KG1 (cell line): Measurements from ENCODE around the gene GABRD.

ENCODE experiments used
- DNase-seq: peaks from one replicate; lab custom pipeline; 2025; lab: John Stamatoyannopoulos, UW

The GABRD gene

DNA sequence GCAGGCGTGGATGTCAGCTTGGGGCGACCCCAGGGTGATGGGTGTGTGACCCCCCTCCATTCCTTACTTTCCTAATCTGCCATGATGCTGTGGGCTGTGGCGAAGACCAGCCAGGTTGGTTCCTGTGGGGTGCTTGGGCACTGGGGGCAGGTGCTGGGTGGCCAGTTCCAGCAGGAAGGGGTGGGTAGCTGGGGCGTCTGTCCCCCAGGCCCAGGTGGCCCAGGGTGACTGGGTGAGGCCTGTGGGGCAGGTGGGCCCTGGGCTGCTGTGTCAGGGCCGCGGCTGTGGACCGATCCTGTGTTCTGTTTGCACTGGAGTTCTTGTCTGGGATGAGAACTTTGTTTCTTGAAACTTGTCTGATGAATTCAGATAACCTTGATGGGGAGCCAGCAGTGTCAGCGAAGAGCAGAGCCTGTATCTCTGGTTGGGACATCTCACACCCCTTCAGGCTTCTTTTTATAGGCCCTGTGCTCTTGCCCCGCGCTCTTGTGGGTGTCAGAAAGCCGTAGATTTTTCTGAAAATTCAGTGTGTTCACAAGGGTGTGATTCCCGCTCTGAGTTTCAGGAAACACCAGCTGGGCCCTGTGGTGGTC is 34.7 kb downstream of the GABRD start:
- DNase-seq: no peak

DNA sequence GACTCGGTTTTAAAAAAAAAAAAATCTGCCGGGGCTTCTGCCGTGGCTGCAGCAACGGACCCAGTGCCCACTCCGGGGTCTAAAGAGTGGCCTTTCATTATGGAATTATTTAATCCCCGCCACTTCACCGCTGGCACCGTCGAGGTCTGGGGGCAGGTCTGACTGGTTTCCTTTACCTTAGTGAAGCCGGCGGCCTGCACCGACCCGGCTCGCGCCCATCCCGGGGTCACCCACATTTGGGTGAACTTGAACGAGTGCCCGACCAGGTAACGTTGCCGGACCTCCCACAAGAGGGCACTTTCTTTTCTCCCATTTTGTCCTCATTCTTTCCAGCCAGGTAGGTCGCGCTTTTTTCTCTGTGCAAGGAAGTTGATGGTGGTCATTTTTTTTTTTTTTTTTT is 35.4 kb downstream of the GABRD start:
- no peak for DNase-seq

DNA sequence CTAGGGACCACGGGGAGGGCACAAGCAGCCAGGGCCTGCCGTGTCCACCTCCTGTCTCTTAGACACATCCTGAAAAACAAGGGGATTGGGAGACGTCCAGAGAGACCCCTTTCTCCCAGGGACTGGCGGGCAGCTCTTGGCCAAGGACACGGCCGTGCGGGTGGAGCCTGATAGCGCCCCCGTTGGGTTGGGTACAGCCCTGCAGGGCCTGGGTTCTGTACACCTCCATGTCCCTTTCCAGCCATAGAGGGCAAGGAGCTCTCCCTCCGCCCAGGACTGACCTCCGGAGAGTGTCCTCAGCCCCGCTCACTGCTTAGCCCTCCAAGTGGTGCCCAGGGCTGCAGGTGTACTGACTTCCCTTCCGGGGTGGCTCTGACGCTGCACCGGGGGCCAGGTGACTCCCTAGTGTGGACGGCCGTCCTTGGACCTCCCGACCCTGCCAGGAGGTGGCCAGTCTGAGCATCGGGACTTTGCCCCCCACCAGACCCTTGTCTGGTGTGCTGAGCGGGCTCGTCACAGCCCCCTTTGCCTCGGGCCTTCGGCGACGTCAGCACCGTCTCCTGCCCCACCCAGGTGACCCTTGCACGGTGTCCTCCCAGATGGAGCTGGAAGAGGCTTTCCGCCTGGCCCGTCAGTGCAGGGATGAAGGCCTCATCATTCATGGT is 36.9 kb downstream of the GABRD start:
- DNase-seq: no peak

DNA sequence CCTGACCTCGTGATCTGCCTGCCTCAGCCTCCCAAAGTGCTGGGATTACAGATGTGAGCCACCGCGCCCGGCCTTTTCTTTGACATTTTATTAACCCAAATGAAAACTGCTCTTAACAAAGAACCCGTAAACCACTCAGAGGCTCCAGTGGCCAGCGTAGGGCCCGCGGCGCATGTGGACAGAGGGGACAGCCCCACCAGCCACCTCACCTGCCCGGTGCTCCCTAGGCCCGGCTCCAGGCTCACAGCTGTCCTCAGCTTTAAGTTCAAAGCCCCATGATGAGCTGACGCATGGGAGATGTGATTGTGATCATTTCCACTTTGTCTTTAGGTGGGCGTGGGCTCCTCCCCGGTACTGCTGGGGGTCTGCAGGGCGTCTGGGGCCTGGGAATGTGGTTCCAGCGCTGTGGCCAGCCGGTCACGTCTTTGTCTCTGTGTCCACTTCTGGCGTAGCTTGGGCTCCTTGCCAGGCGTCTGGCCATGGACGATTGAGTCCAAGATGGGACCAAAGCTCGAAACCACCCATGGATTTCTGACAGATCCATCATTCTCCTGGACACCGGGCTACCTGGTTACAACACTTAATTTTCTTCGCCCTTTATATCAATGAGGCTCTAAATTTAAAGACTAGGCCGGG is 37.9 kb downstream of the GABRD start:
- no peak for DNase-seq

DNA sequence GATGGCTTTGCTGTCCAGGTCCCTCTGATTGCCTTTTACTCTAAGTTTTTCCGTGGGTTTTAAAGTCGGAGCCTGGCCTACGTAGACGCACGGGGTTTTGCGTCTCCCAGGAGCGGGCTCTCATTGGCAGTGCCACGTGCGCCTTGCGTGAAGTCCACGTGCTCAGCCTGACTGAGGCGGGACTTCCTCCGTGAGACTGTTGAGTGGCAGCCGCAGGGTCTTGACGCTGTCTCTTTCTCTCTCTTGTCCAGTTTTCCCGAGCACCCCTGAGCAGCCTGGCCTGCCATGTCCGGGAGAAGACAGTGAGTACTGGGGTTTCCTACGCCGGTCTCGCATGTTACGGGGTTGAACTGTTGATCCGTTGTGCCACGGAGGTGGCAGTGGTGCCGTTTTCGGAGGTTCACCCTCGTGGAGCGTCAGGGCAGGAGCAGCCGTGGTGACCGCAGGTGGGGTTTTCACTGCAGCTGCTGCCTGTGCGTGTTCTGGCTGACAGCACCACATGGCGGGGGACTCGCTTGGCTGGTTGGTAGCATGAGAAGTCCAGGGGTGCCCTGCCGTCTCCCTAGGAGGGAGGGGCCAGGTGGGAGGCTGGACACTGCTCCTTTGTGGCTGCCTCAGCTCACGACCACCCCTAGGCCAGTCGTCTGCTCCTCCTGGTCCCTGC is 40.3 kb downstream of the GABRD start:
- DNase-seq: no peak

DNA sequence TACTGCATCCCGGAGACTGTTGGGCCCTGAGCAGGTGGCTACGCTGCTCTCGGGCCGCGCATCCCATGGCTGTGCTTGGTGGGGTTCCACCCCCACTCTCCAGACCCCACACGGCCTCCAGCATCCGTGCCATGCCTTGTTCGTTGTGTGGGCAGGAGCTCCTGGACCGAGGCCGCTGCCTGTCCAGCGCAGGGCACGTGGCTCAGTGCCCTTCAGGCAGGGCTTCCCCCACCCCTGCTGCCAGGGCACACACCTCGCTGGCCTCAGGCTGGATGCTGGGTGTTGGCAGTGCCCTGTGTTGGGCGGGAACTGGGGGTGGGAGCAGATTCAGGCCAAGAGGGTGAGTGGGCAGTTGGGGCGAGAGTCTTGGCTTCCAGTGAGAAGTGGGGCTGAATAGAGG is 40.9 kb downstream of the GABRD start:
- no peak for DNase-seq

DNA sequence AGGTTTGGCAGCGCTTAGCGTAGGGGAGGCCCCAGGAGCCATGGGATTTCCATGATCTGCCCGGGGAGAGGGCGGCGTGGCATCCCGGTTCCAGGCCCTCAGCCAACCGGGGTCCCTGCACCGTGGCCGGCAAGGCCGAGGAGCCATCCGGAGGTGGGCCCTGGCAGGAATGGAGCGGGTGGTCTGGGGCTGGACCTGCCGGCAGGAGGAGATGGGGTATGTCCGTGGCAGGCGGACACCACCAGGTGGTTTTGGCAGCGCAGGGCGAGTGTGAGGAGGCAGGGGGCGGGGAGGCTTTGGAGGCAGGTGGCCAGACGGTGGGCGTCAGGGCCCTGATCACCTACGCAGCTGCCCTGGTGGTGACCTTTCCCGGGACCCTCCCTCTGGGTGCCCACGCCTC is 41.4 kb downstream of the GABRD start:
- no peak for DNase-seq

DNA sequence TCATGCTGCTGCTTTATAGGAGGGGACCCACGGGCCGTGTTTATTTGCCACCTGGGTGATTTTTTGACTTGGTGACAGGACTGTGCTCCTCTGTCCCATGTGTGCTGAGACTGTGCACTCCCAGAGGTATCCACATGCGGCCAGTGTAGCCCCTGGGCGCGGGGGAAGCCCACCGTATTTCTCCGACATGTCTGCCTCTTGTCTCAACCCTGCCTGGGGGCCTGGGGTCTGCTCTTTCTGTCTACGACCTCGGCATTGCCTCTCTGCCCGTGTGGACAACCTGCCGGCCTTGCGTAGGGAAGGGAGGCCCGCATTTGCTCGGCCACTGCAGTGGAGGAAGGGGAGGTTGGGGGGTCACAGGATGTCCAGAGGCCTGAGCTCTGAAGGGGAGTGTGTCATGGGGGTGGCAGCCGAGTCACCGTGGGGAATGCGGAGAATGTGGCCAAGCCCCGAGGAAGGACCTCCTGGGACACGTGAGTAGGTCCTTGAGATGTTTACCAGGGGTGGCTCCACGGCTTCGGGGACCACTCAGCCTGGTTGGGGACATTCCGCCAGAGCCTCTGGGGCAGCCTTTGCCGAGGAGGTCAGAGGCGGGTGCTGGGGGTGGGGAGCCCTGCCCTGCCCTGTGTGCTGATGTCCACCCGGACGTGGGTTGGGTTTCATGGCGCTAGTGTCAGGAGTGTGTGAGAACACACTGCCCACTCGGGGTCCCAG is 42.1 kb downstream of the GABRD start:
- no peak for DNase-seq

DNA sequence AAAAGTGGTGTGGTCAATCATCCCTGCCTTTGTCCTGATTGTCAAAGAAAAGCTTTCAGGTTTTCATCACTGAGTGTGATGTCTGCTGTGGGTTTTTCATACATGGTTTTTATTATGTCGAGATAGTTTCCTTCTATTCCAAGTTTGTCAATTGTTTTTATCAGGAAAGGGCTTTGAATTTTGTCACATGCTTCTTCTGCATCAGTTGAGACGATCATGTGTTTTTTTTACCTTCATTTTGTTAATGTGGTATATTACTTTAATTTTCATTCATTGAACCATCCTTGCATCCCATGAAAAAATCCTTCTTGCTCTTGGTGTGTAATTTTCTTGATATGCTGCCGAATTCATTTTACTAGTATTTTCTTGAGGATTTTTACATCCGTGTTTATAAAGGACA is 46.6 kb downstream of the GABRD start:
- DNase-seq: no peak

DNA sequence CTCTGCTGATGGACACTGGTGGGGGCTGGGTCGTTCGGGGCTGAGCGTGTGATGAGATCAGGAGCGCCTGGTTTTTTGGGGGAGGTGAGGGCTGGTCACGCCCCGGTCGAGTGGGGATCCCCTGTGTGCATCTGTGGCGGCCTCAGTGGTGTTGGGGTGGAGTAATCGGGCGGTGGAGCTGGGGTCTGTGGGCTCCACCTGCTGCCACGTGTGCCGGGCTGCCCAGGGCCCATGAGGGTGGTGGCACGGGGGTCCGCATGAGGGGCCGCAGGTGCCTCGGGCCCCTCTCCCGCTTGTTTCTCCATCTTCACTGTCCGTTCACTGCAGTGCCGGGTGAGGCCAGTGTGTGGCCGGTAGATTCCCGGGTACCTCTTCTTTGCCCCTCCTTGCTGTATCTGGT is 48.2 kb downstream of the GABRD start:
- DNase-seq: no peak

DNA sequence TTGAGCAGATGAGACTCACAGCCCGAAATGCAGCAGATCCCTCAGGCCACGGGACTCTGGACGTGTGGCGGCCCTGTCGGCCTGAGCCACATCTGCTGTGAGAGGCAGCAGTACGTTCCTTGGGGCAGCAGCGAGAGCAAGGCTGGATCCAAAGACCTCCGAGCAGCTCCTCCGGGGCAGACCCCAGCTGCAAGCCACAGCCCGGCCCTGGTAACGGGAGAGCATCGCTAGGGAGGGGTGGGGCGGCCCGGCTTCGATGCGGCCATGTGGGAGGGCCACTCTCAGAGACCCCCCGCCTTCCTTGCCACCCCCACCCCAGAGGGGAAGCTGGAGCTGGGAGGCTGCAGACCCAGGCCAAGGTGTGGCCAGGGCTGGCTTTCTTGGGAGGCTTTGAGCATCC is 48.8 kb downstream of the GABRD start:
- no peak for DNase-seq

DNA sequence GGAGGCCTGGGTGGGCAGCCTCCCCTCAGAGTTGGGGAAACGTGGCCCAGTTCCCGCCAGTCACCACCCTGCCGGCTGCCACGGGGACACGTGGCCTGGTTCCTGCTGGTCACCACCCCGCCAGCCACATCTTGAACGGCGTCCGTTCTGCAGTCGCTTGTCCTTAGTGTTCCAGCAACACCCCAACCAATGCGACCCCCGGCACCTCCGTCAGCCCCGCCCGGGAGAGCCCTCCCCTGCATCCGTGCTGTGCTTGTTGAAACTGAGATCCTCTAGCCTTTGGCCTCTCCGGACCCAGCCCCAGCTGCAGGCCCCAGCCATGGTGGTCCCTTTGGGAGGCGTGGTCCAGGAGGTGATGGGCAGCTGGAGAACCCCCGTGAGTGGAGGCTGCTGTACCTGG is 49.8 kb downstream of the GABRD start:
- DNase-seq: no peak

DNA sequence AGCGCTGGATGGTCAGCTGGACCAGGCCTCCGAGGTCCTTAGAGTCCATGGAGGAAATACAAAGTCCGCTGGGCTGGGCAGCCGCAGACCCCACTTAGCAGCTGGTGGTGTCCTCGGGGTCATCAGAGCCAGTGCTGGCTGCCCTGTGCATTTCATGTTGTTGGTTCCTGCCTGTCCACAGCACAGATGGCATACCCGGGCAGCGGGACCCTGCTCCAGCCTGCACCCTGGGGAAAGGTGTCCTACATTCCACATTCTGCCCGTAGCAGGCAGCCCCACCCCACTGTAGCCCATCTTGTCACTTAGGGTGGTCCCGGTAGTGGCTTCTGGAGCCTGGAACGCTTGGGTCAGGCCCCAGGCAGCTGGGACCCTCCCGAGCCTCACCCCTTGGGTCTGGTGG is 50.9 kb downstream of the GABRD start:
- DNase-seq: no peak

DNA sequence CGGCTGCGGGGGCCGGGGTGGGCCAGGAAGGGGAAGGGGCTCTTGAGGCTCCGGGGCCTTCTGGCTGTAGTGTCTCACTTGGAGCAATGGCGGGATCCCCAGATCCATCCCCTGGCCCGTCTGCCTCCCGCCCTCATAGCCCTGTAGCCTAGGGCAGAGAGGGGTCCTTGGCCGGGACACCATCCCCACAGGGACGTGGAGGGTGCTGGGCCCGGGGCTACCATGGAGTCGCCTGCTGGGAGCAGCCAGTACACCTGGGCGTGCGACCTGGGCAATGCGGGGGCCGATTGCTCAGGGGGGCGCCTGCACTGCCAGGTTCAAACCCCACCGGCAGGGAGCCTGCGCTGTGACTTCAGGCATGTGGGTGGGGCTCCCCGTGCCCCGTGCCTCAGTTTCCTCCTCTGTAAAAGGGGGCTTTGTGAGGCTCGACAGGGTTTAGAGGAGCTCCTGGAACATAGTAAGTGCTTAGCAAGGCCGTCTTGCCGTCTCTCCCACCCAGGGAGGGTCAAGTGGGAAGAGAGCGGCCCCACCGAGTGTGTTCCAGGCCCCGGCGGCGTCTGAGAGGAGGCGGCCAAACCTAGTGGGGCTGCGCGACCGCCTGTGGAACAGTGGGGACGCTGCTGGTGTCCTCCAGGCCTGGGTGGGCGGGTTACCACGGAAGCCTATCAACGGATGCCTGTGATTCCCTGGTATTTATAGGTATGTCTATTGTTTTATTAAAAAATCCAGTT is 51.8 kb downstream of the GABRD start:
- DNase-seq: no peak

DNA sequence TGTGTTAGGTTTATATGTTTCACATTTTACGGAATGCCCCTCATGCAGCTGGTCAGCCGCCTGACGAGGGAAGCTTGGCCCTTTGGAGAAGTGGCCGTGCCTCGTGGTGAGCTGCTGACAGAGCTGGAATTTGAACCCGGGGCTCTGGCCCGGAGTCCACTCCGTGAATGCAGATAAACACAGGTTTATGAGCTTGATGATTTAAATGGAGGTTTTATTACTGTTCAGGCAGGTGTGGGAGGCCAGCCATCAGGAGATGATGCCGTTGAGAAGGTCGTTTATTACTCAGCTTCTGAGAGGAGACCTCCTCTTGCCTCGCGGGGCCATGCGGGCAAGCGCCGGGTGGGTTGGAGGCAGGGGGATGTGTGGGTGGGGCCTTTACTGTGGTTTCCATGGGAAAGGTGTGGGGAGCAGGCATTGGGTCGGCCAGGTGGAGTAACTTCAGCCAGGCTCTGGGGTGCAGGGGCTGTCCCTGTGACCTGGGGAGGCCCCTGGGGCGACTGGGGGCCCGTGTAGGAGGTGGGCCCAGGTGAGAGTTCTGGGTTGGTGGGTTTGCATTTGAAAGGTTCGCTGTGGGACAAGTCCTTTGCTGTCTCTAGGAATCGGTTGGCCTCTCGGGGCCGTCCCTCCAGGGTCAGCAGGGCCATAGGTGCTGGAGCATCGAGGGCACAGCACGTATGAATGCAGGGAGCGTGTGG is 53.1 kb downstream of the GABRD start:
- DNase-seq: no peak

DNA sequence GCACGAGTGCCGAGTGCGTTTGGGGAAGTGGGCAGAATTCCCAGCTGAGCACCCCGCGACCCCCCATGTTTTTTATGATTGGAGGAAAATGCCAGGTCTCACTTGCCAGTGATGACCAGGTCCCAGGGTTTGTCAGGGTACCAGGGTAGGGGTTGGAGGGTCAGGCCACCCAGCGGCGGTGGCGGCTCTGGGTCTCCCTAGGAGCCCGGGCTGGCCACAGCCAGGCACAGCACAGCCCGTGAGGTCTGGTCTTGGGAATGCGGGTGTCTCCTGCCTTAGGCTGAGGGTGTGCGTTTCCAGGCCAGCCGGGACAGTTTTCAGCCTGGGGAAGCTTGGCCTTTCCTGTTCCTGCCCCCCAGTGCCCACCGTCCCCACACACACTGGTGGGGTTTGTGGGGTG is 53.7 kb downstream of the GABRD start:
- DNase-seq: no peak

DNA sequence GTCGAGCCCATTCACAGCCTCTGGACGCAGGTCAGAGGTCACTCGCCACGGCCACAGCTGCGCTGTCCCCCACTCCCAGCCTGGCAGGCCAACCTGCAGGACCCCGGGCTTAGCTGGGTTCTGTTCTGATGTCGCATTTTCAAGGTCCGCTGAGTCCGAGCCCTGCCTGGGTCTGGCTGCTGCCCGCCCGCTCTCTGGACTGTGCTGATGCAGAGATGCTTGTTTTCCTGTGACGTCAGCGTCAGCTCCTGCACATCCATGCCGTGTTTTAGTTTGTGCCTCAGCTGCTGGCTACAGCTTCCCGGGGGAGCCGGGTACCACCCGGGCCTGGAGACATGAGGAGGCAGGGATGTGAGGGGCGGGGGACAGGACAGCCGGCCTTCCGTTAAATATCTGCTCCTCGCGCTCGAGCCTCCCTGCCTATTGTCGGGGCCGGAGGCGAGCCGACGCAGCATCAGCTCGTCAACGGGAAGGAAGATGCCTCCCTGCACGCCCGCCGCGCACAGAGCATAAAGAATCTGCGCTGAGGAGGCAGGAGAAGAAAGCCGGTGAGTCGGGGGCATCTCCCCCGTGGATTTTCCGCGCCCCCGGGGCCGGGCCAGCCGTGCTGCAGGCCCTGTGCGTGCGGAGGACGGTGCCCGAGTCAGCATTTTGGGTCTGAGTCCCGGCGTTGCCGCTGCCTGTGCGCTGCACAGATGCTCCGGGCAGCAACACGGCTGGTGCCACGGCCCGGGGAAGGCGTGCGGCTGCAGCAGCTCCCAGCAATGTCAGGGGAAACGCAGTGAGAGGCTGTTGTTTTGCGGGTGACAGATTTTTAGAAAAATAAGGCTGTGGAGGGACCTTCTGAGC is 54.5 kb downstream of the GABRD start:
- no peak for DNase-seq

DNA sequence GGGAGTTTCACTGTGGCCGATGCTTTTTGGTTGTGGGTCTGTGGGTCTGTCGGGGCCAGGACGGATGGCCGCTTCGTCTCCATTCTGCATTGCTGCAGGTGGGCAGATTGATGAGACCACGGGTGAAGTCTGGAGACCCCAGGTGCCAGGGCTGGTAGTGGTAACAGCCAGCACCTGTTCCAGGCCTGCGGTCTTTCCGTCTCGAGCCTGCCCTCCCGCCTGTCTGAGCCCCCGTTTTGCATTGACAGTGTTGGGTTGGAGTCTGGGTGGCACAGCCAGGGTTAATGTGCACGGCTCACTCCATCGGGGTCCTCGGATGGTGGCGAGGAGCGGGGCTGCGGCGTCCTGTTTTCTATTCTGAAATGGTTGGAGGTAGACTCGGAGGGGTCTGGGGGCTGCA is 55.3 kb downstream of the GABRD start:
- DNase-seq: no peak

DNA sequence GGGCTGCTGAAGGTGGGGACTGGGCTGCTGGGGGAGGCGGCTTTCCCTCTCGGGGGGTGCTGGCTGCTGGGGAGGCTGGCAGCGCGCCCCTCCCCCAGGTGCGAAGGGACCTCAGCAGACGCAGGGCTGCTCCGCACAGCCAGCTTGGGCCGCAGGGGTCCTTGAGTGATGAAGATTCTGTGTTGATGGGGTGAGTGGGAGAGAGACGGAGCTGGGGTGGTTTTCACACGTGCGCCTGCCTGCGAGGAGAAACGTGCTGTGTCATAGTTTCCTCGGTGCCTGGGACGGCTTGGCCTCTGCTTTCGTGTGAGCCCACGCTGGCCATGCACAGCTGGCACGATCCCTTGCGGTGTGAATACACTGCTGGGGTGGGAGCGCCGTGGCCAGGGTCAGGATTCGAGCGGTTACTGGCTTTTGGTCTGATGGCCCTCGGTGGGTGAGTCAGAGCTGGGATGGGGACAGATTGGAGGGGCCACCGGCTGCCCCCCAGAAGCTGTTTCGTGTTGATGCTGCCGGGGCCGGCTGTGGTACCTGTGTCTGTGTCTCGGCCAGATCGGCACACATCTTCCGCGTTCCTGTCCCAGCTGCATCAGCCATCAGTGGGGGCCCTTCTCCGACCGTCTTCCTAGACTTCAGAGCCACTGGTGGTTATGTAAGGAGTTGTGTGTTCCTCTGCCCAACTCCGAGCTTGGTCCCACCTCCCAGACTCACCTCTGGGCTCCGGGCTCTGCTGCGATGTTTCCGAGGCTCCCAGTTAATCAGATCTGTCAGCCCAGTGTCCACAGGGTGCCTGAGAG is 56.0 kb downstream of the GABRD start:
- DNase-seq: no peak

DNA sequence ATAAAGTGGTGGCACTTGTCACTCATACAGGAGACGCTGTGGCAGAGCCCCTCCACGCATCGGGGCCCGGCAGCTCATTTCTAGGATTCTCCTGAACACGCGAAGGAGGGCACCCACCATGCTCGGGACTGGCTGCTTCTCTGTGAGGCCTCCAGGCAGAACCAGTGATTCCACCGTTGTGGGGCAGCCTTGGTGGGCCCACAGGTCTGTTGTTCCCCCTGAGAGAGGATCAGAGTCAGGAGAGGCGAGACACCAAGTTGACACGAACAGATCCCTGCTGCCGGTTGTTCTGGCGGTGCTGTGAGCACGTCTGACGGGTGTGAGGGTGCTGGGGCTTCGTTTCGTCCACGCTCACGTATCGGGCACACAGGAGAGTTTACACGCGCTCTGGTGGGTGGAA is 57.7 kb downstream of the GABRD start:
- DNase-seq: no peak
